ENCODE results near the gene BCL7A. TPM values are rescaled to one million over a fixed set of nuclear protein-coding genes. Genes with fewer than 3 reads are reported as not detected.

Gene BCL7A
- total and polyA plus RNA-seq, 9 of the 15 experiments (the other 6 are each of a cell fraction or from before 2014, with no cell fraction given) = 0.25 to 21.9 (median 14.9) TPM

GRCh38 chr12:122064780-122065588 lies 43.3 kb downstream of the BCL7A start (continued):
- TF ChIP-seq, protein P1, sequence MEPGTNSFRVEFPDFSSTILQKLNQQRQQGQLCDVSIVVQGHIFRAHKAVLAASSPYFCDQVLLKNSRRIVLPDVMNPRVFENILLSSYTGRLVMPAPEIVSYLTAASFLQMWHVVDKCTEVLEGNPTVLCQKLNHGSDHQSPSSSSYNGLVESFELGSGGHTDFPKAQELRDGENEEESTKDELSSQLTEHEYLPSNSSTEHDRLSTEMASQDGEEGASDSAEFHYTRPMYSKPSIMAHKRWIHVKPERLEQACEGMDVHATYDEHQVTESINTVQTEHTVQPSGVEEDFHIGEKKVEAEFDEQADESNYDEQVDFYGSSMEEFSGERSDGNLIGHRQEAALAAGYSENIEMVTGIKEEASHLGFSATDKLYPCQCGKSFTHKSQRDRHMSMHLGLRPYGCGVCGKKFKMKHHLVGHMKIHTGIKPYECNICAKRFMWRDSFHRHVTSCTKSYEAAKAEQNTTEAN (CRISPR knock-in tag; IDR thresholded peaks at IDR 0.05) = no peak
- TF ChIP-seq, protein P2, sequence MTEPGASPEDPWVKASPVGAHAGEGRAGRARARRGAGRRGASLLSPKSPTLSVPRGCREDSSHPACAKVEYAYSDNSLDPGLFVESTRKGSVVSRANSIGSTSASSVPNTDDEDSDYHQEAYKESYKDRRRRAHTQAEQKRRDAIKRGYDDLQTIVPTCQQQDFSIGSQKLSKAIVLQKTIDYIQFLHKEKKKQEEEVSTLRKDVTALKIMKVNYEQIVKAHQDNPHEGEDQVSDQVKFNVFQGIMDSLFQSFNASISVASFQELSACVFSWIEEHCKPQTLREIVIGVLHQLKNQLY (CRISPR knock-in tag; conservative IDR thresholded peaks at IDR 0.05) = 0 out of 4 replicates have a peak, but pooled peaks of 1 of the 2 experiments have one; percentile 30
- TF ChIP-seq NFYB (IDR thresholded peaks at IDR 0.05; ENCODE audit: extremely low read depth, insufficient read length) = peak; percentile 24
- TF ChIP-seq SUPT5H (IDR thresholded peaks at IDR 0.05) = peak; percentile 71
- TF ChIP-seq TAF9B (IDR thresholded peaks at IDR 0.05; ENCODE audit: partially characterized antibody) = peak; percentile 35
- TF ChIP-seq, protein P3, sequence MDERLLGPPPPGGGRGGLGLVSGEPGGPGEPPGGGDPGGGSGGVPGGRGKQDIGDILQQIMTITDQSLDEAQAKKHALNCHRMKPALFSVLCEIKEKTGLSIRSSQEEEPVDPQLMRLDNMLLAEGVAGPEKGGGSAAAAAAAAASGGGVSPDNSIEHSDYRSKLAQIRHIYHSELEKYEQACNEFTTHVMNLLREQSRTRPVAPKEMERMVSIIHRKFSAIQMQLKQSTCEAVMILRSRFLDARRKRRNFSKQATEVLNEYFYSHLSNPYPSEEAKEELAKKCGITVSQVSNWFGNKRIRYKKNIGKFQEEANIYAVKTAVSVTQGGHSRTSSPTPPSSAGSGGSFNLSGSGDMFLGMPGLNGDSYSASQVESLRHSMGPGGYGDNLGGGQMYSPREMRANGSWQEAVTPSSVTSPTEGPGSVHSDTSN (CRISPR knock-in tag; IDR thresholded peaks at IDR 0.05; ENCODE audit: low read depth) = peak; percentile 90
- TF ChIP-seq, protein P3 (tag; conservative IDR thresholded peaks at IDR 0.05; ENCODE audit: low read depth) = peak; percentile 95
- TF ChIP-seq, protein P4, sequence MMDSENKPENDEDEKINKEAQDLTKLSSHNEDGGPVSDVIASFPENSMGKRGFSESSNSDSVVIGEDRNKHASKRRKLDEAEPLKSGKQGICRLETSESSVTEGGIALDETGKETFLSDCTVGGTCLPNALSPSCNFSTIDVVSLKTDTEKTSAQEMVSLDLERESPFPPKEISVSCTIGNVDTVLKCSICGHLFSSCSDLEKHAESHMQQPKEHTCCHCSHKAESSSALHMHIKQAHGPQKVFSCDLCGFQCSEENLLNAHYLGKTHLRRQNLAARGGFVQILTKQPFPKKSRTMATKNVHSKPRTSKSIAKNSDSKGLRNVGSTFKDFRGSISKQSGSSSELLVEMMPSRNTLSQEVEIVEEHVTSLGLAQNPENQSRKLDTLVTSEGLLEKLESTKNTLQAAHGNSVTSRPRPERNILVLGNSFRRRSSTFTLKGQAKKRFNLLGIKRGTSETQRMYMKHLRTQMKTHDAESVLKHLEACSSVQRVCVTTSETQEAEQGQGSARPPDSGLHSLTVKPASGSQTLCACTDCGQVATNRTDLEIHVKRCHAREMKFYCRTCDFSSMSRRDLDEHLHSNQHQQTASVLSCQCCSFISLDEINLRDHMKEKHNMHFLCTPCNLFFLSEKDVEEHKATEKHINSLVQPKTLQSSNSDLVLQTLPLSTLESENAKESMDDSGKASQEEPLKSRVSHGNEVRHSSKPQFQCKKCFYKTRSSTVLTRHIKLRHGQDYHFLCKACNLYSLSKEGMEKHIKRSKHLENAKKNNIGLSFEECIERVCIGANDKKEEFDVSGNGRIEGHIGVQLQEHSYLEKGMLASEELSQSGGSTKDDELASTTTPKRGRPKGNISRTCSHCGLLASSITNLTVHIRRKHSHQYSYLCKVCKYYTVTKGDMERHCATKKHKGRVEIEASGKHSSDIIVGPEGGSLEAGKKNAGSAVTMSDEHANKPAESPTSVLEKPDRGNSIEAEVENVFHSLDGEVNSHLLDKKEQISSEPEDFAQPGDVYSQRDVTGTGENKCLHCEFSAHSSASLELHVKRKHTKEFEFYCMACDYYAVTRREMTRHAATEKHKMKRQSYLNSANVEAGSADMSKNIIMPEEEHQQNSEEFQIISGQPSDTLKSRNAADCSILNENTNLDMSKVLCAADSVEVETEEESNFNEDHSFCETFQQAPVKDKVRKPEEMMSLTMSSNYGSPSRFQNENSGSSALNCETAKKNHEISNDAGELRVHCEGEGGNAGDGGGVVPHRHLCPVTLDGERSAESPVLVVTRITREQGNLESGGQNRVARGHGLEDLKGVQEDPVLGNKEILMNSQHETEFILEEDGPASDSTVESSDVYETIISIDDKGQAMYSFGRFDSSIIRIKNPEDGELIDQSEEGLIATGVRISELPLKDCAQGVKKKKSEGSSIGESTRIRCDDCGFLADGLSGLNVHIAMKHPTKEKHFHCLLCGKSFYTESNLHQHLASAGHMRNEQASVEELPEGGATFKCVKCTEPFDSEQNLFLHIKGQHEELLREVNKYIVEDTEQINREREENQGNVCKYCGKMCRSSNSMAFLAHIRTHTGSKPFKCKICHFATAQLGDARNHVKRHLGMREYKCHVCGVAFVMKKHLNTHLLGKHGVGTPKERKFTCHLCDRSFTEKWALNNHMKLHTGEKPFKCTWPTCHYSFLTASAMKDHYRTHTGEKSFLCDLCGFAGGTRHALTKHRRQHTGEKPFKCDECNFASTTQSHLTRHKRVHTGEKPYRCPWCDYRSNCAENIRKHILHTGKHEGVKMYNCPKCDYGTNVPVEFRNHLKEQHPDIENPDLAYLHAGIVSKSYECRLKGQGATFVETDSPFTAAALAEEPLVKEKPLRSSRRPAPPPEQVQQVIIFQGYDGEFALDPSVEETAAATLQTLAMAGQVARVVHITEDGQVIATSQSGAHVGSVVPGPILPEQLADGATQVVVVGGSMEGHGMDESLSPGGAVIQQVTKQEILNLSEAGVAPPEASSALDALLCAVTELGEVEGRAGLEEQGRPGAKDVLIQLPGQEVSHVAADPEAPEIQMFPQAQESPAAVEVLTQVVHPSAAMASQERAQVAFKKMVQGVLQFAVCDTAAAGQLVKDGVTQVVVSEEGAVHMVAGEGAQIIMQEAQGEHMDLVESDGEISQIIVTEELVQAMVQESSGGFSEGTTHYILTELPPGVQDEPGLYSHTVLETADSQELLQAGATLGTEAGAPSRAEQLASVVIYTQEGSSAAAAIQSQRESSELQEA (IDR thresholded peaks at IDR 0.05; ENCODE audit: low read depth) = no peak
- peak; percentile 74 for TF ChIP-seq RBFOX2 (IDR thresholded peaks at IDR 0.05; ENCODE audit: low read depth, low read length)
- peak in 1 of 2 experiments; percentile 50; a peak in 2 of 4 replicates for TF ChIP-seq HDAC1 (IDR thresholded peaks at IDR 0.05)
- no peak for TF ChIP-seq ELK1 (CRISPR knock-in tag; IDR thresholded peaks at IDR 0.05)
- no peak for TF ChIP-seq SMAD3 (CRISPR knock-in tag; conservative IDR thresholded peaks at IDR 0.05)
